PC-9 (cell line): ENCODE results near the gene CEP112.

Experiments used
- CTCF ChIP-seq: fragments of 200-600 bp; sonication (generic); conservative IDR thresholded peaks from 2 replicates; pipeline ENCODE4 v1.6.1; 2017; ENCODE audit warnings: mixed run types, antibody characterized with exemption, mild to moderate bottlenecking, moderate library complexity
- EZH2 ChIP-seq: fragments of 200-600 bp; sonication (generic); IDR thresholded peaks from 2 replicates; pipeline ENCODE4 v1.8.0; 2017; ENCODE audit warnings: antibody characterized with exemption, low read depth

- TF ChIP-seq EZH2 (no peak), CTCF (no peak)
Observed at GRCh38 chr17:65824901-65825300, 367.0 kb downstream of the CEP112 start.
